WTC11 (cell line): ENCODE results near the gene METTL5. TPM values are rescaled to one million over a fixed set of nuclear protein-coding genes. Genes with fewer than 3 reads are reported as not detected.
"Not testable (repeated sequence)": the region's sequence is repeated elsewhere in the genome, so short reads cannot be mapped to it uniquely, and the experiment has no call there.

Source experiments
- ATAC-seq: fragments of 200-7000 bp; cut with Tn5 transposase; 2 replicates; pipeline ENCODE4 v1.10.0; 2021; ENCODE audit warnings: mild to moderate bottlenecking, moderate library complexity
- CTCF ChIA-PET: fragments of 300-600 bp; sonication (Branson Sonifier 250); formaldehyde crosslinking; loops from one replicate; lab custom pipeline; 2021; ENCODE audit warnings: antibody characterized with exemption; lab: Charles Lee
- POLR2A ChIA-PET: fragments of 350-600 bp; sonication (Branson Sonifier 250); formaldehyde crosslinking; loops from one replicate; lab custom pipeline; 2021; ENCODE audit warnings: antibody characterized with exemption; lab: Charles Lee
- DNase-seq: peaks from one replicate; pipeline ENCODE4 v3.0.0; 2021; ENCODE audit warnings: low spot score
- H3K27ac Mint-ChIP-seq: 2 replicates; pipeline ENCODE4 v1.8.0; 2021; ENCODE audit warnings: mixed read lengths
- H3K27me3 Mint-ChIP-seq: 2 replicates; pipeline ENCODE4 v1.8.0; 2021; ENCODE audit warnings: low read depth, mild to moderate bottlenecking, moderate library complexity, mixed read lengths
- H3K36me3 Mint-ChIP-seq: 2 replicates; pipeline ENCODE4 v1.8.0; 2021; ENCODE audit warnings: mixed read lengths
- H3K4me1 Mint-ChIP-seq: 2 replicates; pipeline ENCODE4 v1.8.0; 2022; ENCODE audit warnings: mixed read lengths
- H3K4me3 Mint-ChIP-seq: 2 replicates; pipeline ENCODE4 v1.8.0; 2021; ENCODE audit warnings: mild to moderate bottlenecking, moderate library complexity, mixed read lengths
- H3K9me3 Mint-ChIP-seq: 2 replicates; pipeline ENCODE4 v1.8.0; 2021; ENCODE audit warnings: mixed read lengths
- AFF4 ChIP-seq: sonication (generic); formaldehyde crosslinking; IDR thresholded peaks from 2 replicates; pipeline ENCODE4 v1.8.1; 2023; ENCODE audit warnings: mild to moderate bottlenecking, missing genetic modification reagents, borderline replicate concordance
- CBFB ChIP-seq: sonication (generic); formaldehyde crosslinking; IDR thresholded peaks from 2 replicates; pipeline ENCODE4 v1.8.1; 2022; ENCODE audit warnings: mild to moderate bottlenecking, low read depth, missing genetic modification reagents
- CREM ChIP-seq: sonication (generic); formaldehyde crosslinking; IDR thresholded peaks from 2 replicates; pipeline ENCODE4 v1.8.1; 2022; ENCODE audit warnings: mild to moderate bottlenecking, missing genetic modification reagents, moderate library complexity
- CTCF ChIP-seq: fragments of 200-600 bp; IDR thresholded peaks from 2 replicates; pipeline ENCODE4 v1.8.0; 2022; ENCODE audit warnings: antibody characterized with exemption
- E2F1 ChIP-seq: sonication (generic); formaldehyde crosslinking; IDR thresholded peaks from 2 replicates; pipeline ENCODE4 v1.8.0; 2022; ENCODE audit warnings: mild to moderate bottlenecking, missing genetic modification reagents
- E2F5 ChIP-seq: sonication (generic); formaldehyde crosslinking; IDR thresholded peaks from 2 replicates; pipeline ENCODE4 v1.8.1; 2022; ENCODE audit warnings: mild to moderate bottlenecking, moderate library complexity, missing genetic modification reagents
- EMX1 ChIP-seq: fragments of 250-450 bp; sonication (Bioruptor Pico); IDR thresholded peaks from 2 replicates; pipeline ENCODE4 v1.8.0; 2021; ENCODE audit warnings: mild to moderate bottlenecking
- GABPB1 ChIP-seq: sonication (generic); formaldehyde crosslinking; IDR thresholded peaks from 2 replicates; pipeline ENCODE4 v1.8.1; 2023; ENCODE audit warnings: mild to moderate bottlenecking, missing genetic modification reagents
- MLX ChIP-seq: sonication (generic); formaldehyde crosslinking; IDR thresholded peaks from 2 replicates; pipeline ENCODE4 v1.8.1; 2023; ENCODE audit warnings: mild to moderate bottlenecking, missing genetic modification reagents, moderate library complexity
- MYBL2 ChIP-seq: sonication (generic); formaldehyde crosslinking; IDR thresholded peaks from 2 replicates; pipeline ENCODE4 v1.8.1; 2023; ENCODE audit warnings: mild to moderate bottlenecking, moderate library complexity, missing genetic modification reagents
- NR2C2 ChIP-seq: sonication (generic); formaldehyde crosslinking; IDR thresholded peaks from 2 replicates; pipeline ENCODE4 v1.8.0; 2022; ENCODE audit warnings: mild to moderate bottlenecking, missing genetic modification reagents
- OVOL2 ChIP-seq: fragments of 250-450 bp; sonication (Bioruptor Pico); IDR thresholded peaks from 2 replicates; pipeline ENCODE4 v1.9.0; 2021; ENCODE audit warnings: mild to moderate bottlenecking, borderline replicate concordance
- STAT6 ChIP-seq: sonication (generic); formaldehyde crosslinking; conservative IDR thresholded peaks from 2 replicates; pipeline ENCODE4 v1.8.1; 2023; ENCODE audit warnings: mild to moderate bottlenecking, low read depth, missing genetic modification reagents, moderate library complexity
- TCF7 ChIP-seq: sonication (generic); formaldehyde crosslinking; IDR thresholded peaks from 2 replicates; pipeline ENCODE4 v1.8.0; 2022; ENCODE audit warnings: mild to moderate bottlenecking, low read depth, missing genetic modification reagents, moderate library complexity
- ZNF121 ChIP-seq: sonication (generic); formaldehyde crosslinking; IDR thresholded peaks from 2 replicates; pipeline ENCODE4 v1.8.0; 2023; ENCODE audit warnings: missing genetic modification reagents
- ZNF423 ChIP-seq: fragments of 250-450 bp; sonication (Bioruptor Pico); IDR thresholded peaks from 2 replicates; pipeline ENCODE4 v2.1.2; 2022; ENCODE audit warnings: mild to moderate bottlenecking, moderate library complexity
- ZNF671 ChIP-seq: fragments of 250-450 bp; sonication (Bioruptor Pico); IDR thresholded peaks from 2 replicates; pipeline ENCODE4 v1.8.0; 2021; ENCODE audit warnings: mild to moderate bottlenecking
- total RNA-seq: library from RNA; stranded (reverse); gene quantifications from 3 replicates; pipeline ENCODE4 v1.2.3, GENCODE V29; 2021
- TF ChIP-seq, protein P1 (sequence below): fragments of 250-450 bp; sonication (Bioruptor Pico); conservative IDR thresholded peaks from 2 replicates; pipeline ENCODE4 v1.9.0; 2021; ENCODE audit warnings: mild to moderate bottlenecking

Gene METTL5
- total RNA-seq, 1 experiment from 2014 or later, result 90.9 TPM

DNA sequence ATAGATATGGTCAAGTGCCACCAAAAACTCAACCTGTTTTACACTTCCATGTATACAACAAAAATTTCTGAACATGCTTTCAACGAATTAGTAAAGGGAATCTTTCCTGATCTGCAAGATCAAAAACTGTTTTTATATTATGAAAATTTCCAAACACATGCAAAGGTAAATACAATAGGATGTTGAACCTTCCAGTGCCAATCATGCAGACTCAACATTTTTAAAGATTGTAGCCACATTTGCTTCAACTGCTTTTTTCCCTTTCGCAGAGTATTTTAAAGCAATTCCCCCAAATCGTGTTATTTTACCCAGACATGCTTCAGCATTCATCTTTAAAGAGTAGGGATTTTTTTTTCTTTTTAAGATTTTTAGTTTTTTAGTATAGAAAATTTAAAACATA lies 42.9 kb upstream of the METTL5 start (continued):
- TF ChIP-seq CTCF (no peak), MYBL2 (CRISPR knock-in tag) (no peak), ZNF671 (CRISPR knock-in tag) (no peak)

DNA sequence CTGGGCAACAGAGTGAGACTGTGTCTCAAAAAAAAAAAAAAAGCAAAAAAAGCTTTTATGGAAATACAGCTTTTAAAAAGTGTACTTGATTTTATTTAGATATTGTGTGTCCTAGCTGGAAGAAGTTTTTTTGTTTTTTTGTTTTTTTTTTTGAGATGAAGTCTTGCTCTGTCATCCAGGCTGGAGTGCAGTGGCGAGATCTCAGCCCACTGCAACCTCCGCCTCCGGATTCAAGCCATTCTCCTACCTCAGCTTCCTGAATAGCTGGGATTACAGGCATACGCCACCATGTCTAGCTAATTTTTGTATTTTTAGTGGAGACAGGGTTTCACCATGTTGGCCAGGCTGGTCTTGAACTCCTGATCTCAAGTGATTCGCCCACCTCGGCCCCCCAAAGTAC lies 41.5 kb upstream of the METTL5 start:
- DNase-seq, CTCF ChIA-PET, ATAC-seq, H3K27me3 Mint-ChIP-seq, H3K9me3 Mint-ChIP-seq, H3K27ac Mint-ChIP-seq, H3K4me3 Mint-ChIP-seq, H3K36me3 Mint-ChIP-seq: not testable (repeated sequence)
- peaks cover 34% of the 10 kb centered on the region for H3K4me1 Mint-ChIP-seq
- POLR2A ChIA-PET, result interaction anchor here (0.6 kb wide), 1 partner anchor 25 kb away, joined by 4 read pairs; no protein-coding TSS in a partner anchor

DNA sequence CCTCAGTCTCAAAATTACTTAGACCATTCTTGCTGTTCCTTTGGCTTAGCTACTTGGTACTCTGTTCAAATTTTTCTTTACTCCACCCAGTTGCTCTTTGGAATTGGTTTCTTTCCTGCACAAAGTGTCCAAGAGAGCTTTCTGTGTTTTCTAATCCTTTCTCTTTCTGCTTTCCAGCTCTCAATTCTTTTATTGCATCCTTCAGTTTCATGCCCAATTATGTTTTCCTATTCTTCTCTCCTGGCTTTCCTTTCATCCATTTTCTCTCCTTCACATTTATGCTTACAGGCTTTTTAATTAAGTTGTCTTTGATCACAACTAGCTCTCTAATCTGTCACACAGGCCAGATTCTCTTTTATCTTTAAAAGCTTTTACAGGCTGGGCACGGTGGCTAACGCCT lies 40.8 kb upstream of the METTL5 start:
- CTCF ChIA-PET, result interaction anchor here (0.9 kb wide), 1 partner anchor 41 kb away, joined by 3 read pairs; the partner anchor contains the start of gene METTL5
- POLR2A ChIA-PET, result no interaction called here
- peaks cover 34% of the 10 kb centered on the region for H3K4me1 Mint-ChIP-seq
- H3K4me3 Mint-ChIP-seq, result no peak overlapping the region
- no peaks in the 10 kb centered on the region for H3K27me3 Mint-ChIP-seq
- no peaks in the 10 kb centered on the region for H3K36me3 Mint-ChIP-seq
- no peaks in the 10 kb centered on the region for H3K9me3 Mint-ChIP-seq
- DNase-seq (no peak), ATAC-seq (no peak)
- no peak overlapping the region; the same call in 1 of the 2 replicates for H3K27ac Mint-ChIP-seq
- TF ChIP-seq MLX, result no peak
- no peak for TF ChIP-seq TCF7 (CRISPR knock-in tag)
- TF ChIP-seq NR2C2 (CRISPR knock-in tag), result no peak
- TF ChIP-seq CBFB (CRISPR knock-in tag), result no peak
- TF ChIP-seq GABPB1 (CRISPR knock-in tag), result no peak
- TF ChIP-seq E2F5, result no peak
- TF ChIP-seq OVOL2 (CRISPR knock-in tag), result no peak
- TF ChIP-seq CREM (CRISPR knock-in tag), result no peak
- TF ChIP-seq, protein P1, sequence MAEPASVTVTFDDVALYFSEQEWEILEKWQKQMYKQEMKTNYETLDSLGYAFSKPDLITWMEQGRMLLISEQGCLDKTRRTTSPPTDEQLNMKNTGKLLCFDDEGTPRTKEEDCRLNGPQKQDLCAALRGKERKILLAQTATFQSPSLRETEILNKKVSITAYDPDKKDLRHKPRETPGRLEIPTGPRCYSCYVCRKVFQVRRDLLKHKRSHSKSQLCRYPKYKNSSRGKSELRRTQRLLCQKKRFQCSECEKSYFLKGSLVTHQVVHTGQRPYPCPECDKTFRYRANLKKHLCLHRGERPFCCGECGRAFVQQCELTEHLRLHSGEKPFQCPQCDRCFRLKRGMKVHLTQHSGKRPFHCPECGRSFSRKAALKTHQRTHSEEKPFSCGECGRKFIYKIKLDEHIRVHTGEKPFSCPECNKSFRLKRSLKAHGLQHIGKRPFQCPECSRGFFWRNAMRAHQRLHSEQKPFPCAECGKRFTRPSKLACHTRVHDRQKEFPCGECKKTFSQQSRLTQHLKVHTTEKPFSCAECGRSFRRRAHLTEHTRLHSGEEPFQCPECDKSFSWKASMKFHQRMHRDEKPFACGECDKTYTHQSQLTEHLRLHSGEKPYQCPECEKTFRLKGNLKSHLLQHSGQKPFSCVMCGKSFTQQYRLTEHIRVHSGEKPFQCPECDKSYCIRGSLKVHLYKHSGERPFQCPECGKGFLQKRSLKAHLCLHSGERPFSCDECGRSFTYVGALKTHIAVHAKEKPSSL (CRISPR knock-in tag), result no peak
- no peak for TF ChIP-seq EMX1 (CRISPR knock-in tag)
- TF ChIP-seq ZNF423, result no peak
- TF ChIP-seq AFF4 (CRISPR knock-in tag), result no peak
- no peak for TF ChIP-seq ZNF121 (CRISPR knock-in tag)
- no peak for TF ChIP-seq E2F1
- no peak for TF ChIP-seq STAT6 (CRISPR knock-in tag)
